HEK293 (cell line): ENCODE data around the gene RPS28.

ENCODE experiments used
- CTCF ChIP-seq: fragments of 450-650 bp; formaldehyde crosslinking; IDR thresholded peaks from 2 replicates; pipeline ENCODE4 v1.5.1; 2016; ENCODE audit warnings: missing biosample characterization, missing genetic modification characterization
- MEIS1 ChIP-seq: sonication (generic); formaldehyde crosslinking; IDR thresholded peaks from 2 replicates; pipeline ENCODE4 v1.8.1; 2022; ENCODE audit warnings: missing genetic modification reagents, mild to moderate bottlenecking, borderline replicate concordance
- ZFP3 ChIP-seq: fragments of 450-650 bp; formaldehyde crosslinking; IDR thresholded peaks from 2 replicates; pipeline ENCODE4 v1.5.1; 2016; ENCODE audit warnings: low read depth, missing biosample characterization, missing genetic modification characterization
- ZIC2 ChIP-seq: fragments of 450-650 bp; formaldehyde crosslinking; IDR thresholded peaks from 2 replicates; pipeline ENCODE4 v1.5.1; 2016; ENCODE audit warnings: missing biosample characterization, missing genetic modification characterization
- ZNF140 ChIP-seq: fragments of 450-650 bp; formaldehyde crosslinking; IDR thresholded peaks from 2 replicates; pipeline ENCODE4 v1.5.1; 2016; ENCODE audit warnings: missing biosample characterization, missing genetic modification characterization
- ZNF184 ChIP-seq: fragments of 450-650 bp; IDR thresholded peaks from 2 replicates; pipeline ENCODE4 v1.5.1; 2018; ENCODE audit warnings: missing biosample characterization, mild to moderate bottlenecking, missing genetic modification characterization
- ZNF214 ChIP-seq: fragments of 450-650 bp; formaldehyde crosslinking; IDR thresholded peaks from 2 replicates; pipeline ENCODE4 v1.5.1; 2017; ENCODE audit warnings: missing biosample characterization, mild to moderate bottlenecking, missing genetic modification characterization, borderline replicate concordance
- ZNF239 ChIP-seq: fragments of 450-650 bp; formaldehyde crosslinking; IDR thresholded peaks from 2 replicates; pipeline ENCODE4 v1.5.1; 2016; ENCODE audit warnings: missing biosample characterization, missing genetic modification characterization
- ZNF335 ChIP-seq: fragments of 450-650 bp; formaldehyde crosslinking; conservative IDR thresholded peaks from 2 replicates; pipeline ENCODE4 v1.5.1; 2016; ENCODE audit warnings: missing biosample characterization, missing genetic modification characterization
- ZNF501 ChIP-seq: fragments of 450-650 bp; formaldehyde crosslinking; IDR thresholded peaks from 2 replicates; pipeline ENCODE4 v1.5.1; 2016; ENCODE audit warnings: missing biosample characterization, missing genetic modification characterization
- TF ChIP-seq, protein P1 (sequence below): fragments of 450-650 bp; formaldehyde crosslinking; IDR thresholded peaks from 2 replicates; pipeline ENCODE4 v1.5.1; 2016; ENCODE audit warnings: missing biosample characterization, missing genetic modification characterization

GRCh38 chr19:8324186-8325050, 3.1 kb downstream of the RPS28 start:
- no peak for TF ChIP-seq ZNF501
- TF ChIP-seq CTCF, result 0 out of 2 replicates have a peak, but pooled peaks have one; percentile 38
- no peak for TF ChIP-seq MEIS1
- TF ChIP-seq, protein P1, sequence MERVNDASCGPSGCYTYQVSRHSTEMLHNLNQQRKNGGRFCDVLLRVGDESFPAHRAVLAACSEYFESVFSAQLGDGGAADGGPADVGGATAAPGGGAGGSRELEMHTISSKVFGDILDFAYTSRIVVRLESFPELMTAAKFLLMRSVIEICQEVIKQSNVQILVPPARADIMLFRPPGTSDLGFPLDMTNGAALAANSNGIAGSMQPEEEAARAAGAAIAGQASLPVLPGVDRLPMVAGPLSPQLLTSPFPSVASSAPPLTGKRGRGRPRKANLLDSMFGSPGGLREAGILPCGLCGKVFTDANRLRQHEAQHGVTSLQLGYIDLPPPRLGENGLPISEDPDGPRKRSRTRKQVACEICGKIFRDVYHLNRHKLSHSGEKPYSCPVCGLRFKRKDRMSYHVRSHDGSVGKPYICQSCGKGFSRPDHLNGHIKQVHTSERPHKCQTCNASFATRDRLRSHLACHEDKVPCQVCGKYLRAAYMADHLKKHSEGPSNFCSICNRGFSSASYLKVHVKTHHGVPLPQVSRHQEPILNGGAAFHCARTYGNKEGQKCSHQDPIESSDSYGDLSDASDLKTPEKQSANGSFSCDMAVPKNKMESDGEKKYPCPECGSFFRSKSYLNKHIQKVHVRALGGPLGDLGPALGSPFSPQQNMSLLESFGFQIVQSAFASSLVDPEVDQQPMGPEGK (tag by site-specific recombination), result no peak
- no peak for TF ChIP-seq ZNF214 (tag by site-specific recombination)
- TF ChIP-seq ZFP3, result no peak
- TF ChIP-seq ZNF140 (tag by site-specific recombination), result no peak
- no peak for TF ChIP-seq ZNF335 (tag by site-specific recombination)
- no peak for TF ChIP-seq ZNF184 (tag by site-specific recombination)
- TF ChIP-seq ZIC2 (tag by site-specific recombination), result no peak
- TF ChIP-seq ZNF239 (tag by site-specific recombination), result no peak
